ENCODE data around the gene MFN1.
A peak's percentile ranks its signal among the peaks of the same experiment; 100 is the strongest.

Gene MFN1

DNA sequence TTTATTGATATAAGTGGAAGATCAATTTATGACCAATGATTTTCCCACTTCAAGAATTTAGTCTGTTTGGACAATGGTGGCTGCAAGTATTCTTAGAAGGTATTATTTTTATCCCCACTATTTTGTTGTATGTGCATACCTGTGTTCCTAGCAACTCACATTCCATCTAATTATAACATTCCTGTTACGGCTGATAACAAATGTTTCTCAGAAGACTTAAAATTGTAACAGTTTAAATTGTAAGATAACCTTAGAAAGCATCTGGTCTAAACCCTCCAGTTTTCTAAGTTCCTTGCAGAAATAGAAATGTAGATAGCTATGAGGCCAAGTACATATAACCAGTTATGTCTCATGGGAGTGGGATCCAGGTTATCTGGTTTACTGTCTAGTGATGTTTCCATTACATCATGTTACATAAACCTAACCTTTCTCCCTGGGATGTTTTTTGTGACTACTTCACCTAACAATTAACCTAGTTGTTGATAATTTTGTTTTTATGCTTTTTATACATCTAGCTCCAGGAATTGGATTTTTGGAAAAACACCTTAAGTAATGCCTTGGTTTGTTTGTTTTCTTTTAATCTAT lies 11.1 kb upstream of the MFN1 start:
- no peak for DNase-seq

DNA sequence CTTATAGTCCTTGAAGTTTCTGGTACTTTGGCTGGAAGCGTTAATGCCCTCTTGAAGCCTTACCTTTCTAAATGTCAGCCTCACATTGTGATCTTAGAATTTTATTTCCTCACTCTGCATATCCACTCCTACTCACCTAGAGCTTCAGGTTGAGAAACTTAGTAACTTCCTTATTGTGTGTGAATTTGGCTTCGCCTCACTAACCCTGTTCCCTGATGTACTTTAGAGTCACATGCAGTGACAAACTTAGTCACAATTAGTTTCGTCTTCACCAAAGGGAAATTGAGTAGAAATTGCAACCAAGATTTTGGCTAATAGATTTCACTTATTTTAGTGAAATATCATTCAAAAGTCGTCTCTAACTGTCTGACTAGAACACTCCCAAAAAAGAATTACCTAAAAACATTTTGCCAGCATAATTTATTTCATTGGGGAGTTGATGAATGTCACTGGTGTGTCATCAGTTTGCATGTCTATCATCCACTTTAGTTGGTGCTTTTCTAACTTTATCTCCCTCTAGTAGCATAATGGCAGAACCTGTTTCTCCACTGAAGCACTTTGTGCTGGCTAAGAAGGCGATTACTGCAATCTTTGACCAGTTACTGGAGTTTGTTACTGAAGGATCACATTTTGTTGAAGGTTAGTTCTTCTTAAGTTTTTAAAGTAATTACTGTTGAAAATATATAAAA lies 960 bp downstream of the MFN1 start:
- DNase-seq, result no peak

- no peak for DNase-seq
Measured at GRCh38 chr3:179355996-179356395, 8.5 kb downstream of the MFN1 start.

DNA sequence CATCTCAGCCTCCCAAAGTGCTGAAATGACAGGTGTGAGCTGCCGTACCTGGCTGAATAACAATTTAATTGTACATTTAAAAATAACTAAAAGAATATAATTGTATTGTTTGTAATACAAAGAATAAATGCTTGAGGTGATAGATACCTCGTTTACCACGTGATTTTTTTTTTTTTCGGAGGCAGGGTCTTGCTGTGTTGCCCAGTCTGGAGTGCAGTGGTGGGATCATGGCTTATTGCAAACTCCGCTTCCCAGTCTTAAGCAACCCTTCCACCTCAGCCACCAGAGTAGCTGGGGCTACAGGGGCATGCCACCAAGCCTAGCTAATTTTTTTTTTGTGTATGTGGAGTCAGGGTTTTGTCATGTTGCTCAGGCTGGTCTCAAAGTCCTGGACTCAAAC lies 15.8 kb downstream of the MFN1 start:
- DNase-seq, result no peak

- no peak for DNase-seq
Measured at GRCh38 chr3:179369621-179370020, 22.1 kb downstream of the MFN1 start.

DNA sequence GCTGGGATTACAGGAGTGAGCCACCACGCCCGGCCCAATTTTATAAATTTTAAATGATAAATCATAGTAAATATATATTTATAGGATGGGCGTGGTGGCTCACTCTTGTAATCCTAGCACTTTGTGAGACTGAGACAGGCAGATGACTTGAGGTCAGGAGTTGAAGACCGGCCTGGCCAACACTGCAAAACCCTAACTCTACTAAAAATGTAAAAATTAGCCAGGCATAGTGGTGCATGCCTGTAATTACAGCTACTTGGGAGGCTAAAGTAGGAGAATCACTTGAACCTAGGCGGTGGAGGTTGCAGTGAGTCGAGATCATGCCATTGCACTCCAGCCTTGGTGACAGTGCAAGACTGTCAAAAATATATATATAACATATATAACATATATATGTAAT lies 26.4 kb downstream of the MFN1 start:
- DNase-seq, result no peak

- no peak for DNase-seq
Measured at GRCh38 chr3:179375091-179375999, 27.8 kb downstream of the MFN1 start.

- no peak for DNase-seq
Measured at GRCh38 chr3:179376474-179376873, 29.0 kb downstream of the MFN1 start.

GRCh38 chr3:179391906-179392305 lies 44.4 kb downstream of the MFN1 start:
- DNase-seq, result no peak

DNA sequence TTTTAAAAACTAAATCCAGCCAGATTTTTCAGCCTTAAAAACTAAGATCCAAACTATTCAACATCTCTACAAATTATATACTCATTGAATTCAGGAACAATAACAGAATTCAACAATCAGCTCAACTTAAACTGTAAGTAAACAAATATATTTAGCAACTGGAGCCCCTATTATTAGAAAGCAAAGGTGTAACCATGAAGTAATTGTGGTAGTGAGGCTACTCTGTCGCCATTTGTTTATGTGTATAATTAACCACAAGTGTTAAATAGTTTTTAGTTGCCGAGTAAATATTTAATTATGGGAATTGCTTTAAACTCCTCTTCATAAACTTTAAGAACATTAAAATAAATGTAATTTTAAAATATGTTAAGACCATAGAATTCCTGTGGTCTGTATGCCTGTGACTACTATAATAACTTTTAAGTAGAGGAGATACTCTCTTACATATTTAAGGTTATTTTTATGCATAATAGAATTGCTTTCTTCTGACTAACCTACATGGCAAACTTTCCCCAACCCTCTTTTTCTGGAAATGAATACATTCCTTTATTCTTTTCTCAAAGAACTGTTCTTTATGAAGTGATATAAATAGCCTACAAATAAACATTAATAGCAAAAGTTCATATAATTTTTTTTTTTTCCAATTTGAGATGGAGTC lies 51.2 kb downstream of the MFN1 start:
- DNase-seq, result no peak

DNA sequence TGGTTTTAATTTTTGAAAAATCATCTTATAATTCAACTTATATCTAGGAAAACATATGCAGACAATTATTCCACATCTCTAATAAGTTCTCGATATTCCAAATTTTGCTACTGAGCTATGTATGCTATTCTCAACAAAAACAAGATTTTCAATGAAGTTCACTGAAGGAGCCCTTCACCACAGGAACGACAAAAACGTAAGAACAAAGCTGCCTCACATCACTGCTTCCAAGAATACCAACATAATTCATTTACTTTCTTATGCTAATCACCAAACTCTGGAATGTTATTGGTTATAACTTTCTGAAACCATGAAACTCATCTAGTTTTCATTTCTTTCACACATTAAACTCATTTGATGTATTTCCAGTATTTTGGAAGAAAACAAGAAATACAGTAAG lies 54.1 kb downstream of the MFN1 start:
- DNase-seq, result no peak

GRCh38 chr3:179402963-179403362 lies 55.5 kb downstream of the MFN1 start:
- no peak for DNase-seq

- no peak for DNase-seq
Measured at GRCh38 chr3:179404307-179404706, 56.8 kb downstream of the MFN1 start.

DNA sequence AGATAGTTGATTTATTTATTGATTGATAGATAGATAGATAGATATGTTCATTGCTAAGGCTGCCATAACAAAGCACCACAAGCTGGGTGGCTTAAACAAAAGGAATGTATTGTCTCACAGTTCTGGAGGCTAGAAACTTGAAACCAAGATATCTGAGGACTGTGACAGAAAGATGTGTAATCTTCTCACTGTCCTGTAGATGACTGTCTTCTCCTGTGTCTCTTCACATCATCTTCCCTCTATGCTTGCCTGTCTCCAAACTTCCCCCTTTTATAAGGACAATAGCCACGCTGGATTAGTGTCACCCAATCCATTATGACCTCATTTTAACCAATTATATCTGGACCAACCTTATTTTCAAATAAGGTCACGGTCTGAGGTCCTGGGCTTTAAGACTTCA lies 62.8 kb downstream of the MFN1 start:
- DNase-seq, result no peak

- no peak for DNase-seq
Measured at GRCh38 chr3:179410999-179411398, 63.5 kb downstream of the MFN1 start.

DNA sequence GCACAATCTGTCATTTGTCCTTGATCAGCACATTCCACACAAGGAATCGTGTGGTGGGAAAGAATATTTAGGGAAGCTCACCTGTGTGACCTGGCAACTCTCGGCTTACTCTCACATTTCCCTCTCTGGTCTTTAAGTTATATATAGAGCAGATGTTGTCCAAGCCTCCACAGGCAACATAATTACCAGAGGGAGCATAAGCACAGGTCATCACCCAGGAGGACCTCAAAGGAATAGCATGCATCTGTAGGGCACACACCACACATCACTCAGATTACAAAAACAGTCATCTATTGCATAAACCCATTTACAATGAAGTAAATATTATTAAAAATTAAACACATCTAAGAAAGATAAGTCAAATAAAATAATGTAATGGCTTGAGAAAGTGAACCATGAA lies 67.3 kb downstream of the MFN1 start:
- no peak for DNase-seq

- DNase-seq, result no peak
Measured at GRCh38 chr3:179415377-179415776, 67.9 kb downstream of the MFN1 start.

DNA sequence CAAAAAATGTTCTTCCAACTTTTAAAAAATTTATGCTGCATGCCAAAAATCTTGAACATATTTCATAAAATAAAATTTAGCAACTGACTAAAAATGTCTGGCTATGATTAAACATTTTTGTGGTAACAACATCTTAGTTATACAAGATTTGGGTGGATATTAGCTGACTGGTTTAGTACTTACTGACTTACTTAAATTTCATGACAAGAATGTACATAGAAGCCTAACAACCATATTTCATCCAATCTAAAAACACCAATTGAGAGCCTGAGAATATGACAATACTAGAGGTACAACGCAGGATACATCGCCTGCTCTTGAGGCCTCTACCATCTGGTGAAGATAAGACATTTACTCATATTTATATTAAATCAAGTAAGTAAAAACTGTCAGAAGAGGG lies 69.2 kb downstream of the MFN1 start:
- no peak for DNase-seq

GRCh38 chr3:179418610-179419009 lies 71.1 kb downstream of the MFN1 start:
- no peak for DNase-seq

DNA sequence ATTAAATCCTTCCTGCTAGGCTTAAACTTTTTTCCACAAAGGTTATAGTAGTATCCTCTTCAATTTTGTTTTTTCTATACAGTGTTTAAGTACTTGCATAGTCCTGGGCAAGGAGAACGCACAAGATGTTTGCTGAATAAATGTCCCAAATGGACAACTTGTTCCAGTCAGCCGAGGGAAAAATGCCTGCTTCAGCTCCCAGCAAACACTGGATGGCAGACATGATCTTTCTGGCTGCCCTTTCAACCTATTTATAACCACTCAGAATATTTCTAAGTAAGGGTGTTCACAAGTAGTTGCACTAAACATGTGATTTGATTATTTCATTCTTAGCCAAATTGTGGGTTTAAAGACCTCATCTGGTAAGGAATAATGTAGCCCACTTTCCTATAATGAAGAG lies 74.0 kb downstream of the MFN1 start:
- DNase-seq, result peak in 24 of 56 donors; percentile 2 to 46 (median 9)

- DNase-seq, result no peak
Measured at GRCh38 chr3:179425075-179425474, 77.6 kb downstream of the MFN1 start.
